Measurements from ENCODE around the gene RASGRF2.

DNA sequence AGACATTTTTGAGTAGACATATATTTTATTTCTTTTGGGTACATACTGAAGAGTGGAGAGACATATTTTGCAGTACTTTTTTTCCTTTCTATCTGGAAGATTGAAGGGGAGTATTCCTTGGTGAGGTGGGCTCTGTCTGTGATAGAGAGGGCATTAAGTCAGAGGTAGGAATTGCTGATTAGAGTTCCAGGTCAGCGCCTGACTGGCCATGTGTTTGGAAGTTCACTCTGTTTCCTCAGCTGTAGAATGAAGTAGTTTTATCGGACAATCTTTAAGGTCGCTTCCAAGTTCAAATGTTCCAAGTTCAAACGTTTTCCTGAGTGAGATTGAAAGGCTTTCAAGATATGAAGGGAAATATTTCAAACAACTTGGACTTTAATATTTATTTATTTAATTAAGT is 45.5 kb downstream of the RASGRF2 start:
- TF ChIP-seq BRCA1 (IDR thresholded peaks at IDR 0.05) (no peak), BRCA1 (CRISPR knock-in tag; IDR thresholded peaks at IDR 0.05) (no peak)
- TF ChIP-seq, protein P1, sequence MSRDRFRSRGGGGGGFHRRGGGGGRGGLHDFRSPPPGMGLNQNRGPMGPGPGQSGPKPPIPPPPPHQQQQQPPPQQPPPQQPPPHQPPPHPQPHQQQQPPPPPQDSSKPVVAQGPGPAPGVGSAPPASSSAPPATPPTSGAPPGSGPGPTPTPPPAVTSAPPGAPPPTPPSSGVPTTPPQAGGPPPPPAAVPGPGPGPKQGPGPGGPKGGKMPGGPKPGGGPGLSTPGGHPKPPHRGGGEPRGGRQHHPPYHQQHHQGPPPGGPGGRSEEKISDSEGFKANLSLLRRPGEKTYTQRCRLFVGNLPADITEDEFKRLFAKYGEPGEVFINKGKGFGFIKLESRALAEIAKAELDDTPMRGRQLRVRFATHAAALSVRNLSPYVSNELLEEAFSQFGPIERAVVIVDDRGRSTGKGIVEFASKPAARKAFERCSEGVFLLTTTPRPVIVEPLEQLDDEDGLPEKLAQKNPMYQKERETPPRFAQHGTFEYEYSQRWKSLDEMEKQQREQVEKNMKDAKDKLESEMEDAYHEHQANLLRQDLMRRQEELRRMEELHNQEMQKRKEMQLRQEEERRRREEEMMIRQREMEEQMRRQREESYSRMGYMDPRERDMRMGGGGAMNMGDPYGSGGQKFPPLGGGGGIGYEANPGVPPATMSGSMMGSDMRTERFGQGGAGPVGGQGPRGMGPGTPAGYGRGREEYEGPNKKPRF (IDR thresholded peaks at IDR 0.05; ENCODE audit: low read depth, low read length) = no peak

All from K562 (cell line).